GM10248 (cell line): Measurements from ENCODE around the gene SHANK1.
"Not testable (repeated sequence)": the region's sequence is repeated elsewhere in the genome, so short reads cannot be mapped to it uniquely, and the experiment has no call there.

Experiments
- CTCF ChIA-PET: fragments of 300-600 bp; sonication (Branson Sonifier 250); formaldehyde crosslinking; extraction: SDS; loops from one replicate; lab custom pipeline; 2021; ENCODE audit warnings: antibody characterized with exemption; lab: Yijun Ruan, JAX
- POLR2A ChIA-PET: fragments of 350-650 bp; sonication (Branson Sonifier 250); formaldehyde crosslinking; extraction: SDS; loops from one replicate; lab custom pipeline; 2020; ENCODE audit warnings: antibody characterized with exemption; lab: Yijun Ruan, JAX
- DNase-seq: peaks from one replicate; pipeline ENCODE4 v3.0.0; 2012; ENCODE audit errors: extremely low spot score
- TF ChIP-seq, protein P1 (sequence below): IDR thresholded peaks from 2 replicates; pipeline ENCODE4 v1.5.1; 2012; ENCODE audit warnings: mild to moderate bottlenecking, low read depth; ENCODE audit errors: extremely low read depth, missing control alignments, control extremely low read depth

Gene SHANK1

DNA sequence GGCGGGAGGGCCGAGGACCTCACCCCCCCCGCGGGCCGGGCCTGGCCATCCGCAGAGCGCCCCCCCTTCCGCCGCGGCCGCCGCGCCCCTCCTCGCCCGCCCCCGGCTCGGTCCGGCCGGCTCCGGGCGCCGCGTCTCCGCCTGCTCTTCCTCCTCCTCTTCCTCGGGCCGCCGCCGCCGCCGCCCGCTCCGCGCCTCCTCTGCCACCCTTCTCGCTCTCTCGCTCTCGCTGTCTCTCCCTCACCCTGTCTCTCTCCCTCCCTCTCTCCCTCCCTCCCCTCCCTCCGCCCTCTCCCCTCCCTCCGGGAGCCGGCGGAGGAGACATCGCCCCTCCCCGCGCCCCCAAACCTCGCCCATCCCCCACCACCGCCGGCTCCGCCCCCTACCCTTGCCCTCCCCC is at the start of gene SHANK1:
TSS of gene SHANK1 (minus strand) at position 237 of the 400 bp plus-strand sequence. CDS start 2,883 bp downstream, outside the sequence.
- CTCF ChIA-PET = no interaction called here
- DNase-seq = no peak

GRCh38 chr19:50768277-50768676 is 48.7 kb upstream of the SHANK1 start:
- ChIA-PET POLR2A (no interaction called here), CTCF (no interaction called here)
- DNase-seq = no peak
- TF ChIP-seq, protein P1, sequence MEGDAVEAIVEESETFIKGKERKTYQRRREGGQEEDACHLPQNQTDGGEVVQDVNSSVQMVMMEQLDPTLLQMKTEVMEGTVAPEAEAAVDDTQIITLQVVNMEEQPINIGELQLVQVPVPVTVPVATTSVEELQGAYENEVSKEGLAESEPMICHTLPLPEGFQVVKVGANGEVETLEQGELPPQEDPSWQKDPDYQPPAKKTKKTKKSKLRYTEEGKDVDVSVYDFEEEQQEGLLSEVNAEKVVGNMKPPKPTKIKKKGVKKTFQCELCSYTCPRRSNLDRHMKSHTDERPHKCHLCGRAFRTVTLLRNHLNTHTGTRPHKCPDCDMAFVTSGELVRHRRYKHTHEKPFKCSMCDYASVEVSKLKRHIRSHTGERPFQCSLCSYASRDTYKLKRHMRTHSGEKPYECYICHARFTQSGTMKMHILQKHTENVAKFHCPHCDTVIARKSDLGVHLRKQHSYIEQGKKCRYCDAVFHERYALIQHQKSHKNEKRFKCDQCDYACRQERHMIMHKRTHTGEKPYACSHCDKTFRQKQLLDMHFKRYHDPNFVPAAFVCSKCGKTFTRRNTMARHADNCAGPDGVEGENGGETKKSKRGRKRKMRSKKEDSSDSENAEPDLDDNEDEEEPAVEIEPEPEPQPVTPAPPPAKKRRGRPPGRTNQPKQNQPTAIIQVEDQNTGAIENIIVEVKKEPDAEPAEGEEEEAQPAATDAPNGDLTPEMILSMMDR = no peak

More for the DNA sequence above, at the start of gene SHANK1:
- TF ChIP-seq, protein P1 = no peak
- POLR2A ChIA-PET = no interaction called here

DNA sequence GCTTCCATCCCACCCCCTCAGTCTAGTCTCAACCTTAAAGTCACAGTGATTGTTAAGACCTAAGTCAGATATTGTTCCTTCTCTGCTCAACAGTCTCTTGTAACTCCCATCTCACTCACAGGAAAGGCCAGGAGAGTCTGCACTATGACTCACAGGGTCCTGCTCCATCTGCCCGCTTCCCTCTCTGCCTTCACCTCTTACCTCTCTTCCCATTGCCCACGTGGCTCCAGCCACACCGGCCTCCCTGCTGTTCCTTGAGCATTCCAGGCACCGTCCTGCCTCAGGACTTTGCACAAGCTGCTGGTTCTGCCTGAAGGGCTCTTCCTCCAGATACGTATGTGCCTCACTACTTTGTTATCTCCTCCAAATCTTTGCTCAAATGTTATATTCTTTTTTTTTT is 47.7 kb upstream of the SHANK1 start:
- POLR2A ChIA-PET, CTCF ChIA-PET, DNase-seq: not testable (repeated sequence)

DNA sequence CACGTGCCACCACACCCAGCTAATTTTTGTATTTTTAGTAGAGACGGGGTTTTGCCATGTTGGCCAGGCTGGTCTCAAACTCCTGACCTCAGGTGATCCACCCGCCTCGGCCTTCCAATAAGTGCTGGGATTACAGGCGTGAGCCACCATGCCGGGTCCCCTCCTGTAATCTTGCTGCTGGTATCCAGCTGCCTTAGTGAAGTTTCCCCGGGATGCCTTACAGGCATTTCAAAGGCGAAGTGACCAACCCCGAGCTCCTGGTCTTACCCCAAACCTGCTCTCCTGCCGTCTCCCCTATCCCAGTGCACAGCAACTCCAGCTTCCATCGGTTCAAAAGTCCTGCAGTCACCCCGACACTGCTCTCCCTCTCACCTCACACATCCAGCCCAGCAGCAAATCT is 47.1 kb upstream of the SHANK1 start:
- not testable (repeated sequence) for DNase-seq
- ChIA-PET POLR2A (interaction anchor here (0.7 kb wide), 1 partner anchor 474 kb away, joined by 3 read pairs; no protein-coding TSS in a partner anchor), CTCF (interaction anchor here (1.0 to 1.2 kb wide), 3 partner anchors 16 to 211 kb away, joined by 3 read pairs; no protein-coding TSS in a partner anchor)

GRCh38 chr19:50764409-50764808 is 44.8 kb upstream of the SHANK1 start:
- POLR2A ChIA-PET = no interaction called here
- TF ChIP-seq, protein P1 = no peak
- no peak for DNase-seq
- CTCF ChIA-PET = no interaction called here

DNA sequence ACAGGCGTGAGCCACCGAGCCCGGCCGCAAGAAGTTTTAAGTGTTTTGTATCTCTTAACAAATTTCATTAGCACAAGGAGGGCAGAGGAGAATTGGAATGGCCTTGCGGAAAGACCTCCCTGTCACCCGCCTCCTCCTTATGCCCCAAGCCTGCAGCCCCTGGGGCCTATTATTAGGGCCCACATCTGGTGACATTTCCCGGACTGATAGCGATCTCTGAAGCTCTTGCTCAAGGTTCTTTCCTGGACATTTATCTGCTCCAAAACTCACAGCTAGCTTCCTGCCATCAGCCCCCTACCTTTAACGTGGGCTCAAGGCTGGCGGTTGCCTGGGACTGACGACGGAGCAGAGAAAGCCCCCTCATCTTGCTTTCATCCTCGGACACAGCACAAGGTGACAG is 43.9 kb upstream of the SHANK1 start:
- DNase-seq, CTCF ChIA-PET, POLR2A ChIA-PET: not testable (repeated sequence)

- CTCF ChIA-PET = interaction anchor here (1.2 kb wide), 1 partner anchor 22 kb away, joined by 4 read pairs; no protein-coding TSS in a partner anchor
- POLR2A ChIA-PET, DNase-seq: not testable (repeated sequence)
Observed at GRCh38 chr19:50761501-50761900, 41.9 kb upstream of the SHANK1 start.

- DNase-seq = no peak
- ChIA-PET POLR2A (no interaction called here), CTCF (interaction anchor here (0.9 to 1.3 kb wide), 2 partner anchors 162 kb away, joined by 3 to 4 read pairs; no protein-coding TSS in a partner anchor)
- TF ChIP-seq, protein P1 = no peak
Observed at GRCh38 chr19:50759886-50760285, 40.3 kb upstream of the SHANK1 start.

DNA sequence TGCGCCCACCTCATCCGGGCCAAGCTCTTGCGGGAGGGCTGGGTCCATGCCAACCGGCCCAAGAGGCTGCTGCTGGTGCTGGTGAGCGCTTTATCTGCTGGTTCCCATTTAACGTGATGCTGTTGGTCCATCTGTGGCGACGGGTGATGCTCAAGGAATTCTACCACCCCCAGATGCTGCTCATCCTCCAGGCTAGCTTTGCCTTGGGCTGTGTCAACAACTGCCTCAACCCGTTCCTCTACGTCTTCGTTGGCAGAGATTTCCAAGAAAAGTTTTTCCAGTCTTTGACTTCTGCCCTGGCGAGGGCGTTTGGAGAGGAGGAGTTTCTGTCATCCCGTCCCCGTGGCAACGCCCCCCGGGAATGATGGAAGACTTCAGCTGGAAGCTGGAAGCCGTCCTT is 39.5 kb upstream of the SHANK1 start:
- CTCF ChIA-PET = interaction anchor here (0.9 kb wide), 1 partner anchor 163 kb away, joined by 3 read pairs; no protein-coding TSS in a partner anchor

DNA sequence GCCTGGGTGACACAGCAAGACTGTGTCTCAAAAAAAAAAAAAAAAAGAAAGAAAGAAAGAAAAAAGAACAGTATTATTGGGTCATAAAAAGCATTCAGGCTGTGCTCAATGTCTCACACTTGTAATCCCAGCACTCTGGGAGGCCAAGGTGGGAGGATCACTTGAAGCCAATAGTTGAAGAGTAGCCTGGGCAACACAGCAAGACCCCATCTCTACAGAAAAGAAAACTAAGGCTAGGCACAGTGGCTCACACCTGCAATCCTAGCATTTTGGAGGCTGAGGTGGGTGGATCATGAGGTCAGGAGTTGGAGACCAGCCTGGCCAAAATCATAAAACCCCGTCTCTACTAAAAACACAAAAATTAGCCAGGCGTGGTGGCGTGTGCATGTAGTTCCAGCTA is 38.0 kb upstream of the SHANK1 start:
- CTCF ChIA-PET, POLR2A ChIA-PET, DNase-seq: not testable (repeated sequence)

More for the DNA sequence above, 39.5 kb upstream of the SHANK1 start:
- POLR2A ChIA-PET, DNase-seq: not testable (repeated sequence)

DNA sequence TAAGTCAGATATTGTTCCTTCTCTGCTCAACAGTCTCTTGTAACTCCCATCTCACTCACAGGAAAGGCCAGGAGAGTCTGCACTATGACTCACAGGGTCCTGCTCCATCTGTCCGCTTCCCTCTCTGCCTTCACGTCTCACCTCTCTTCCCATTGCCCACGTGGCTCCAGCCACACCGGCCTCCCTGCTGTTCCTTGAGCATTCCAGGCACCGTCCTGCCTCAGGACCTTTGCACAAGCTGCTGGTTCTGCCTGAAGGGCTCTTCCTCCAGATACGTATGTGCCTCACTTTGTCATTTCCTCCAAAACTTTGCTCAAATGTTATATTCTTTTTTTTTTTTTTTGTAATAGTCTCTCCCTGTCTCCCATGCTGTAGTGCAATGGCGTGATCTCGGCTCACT is 36.6 kb upstream of the SHANK1 start:
- POLR2A ChIA-PET, CTCF ChIA-PET, DNase-seq: not testable (repeated sequence)
